GM12891 (cell line): ENCODE data around the gene BTLA.

Source experiments
- POLR2A ChIP-seq: IDR thresholded peaks from 2 replicates; pipeline ENCODE4 v1.6.1; 2011; ENCODE audit warnings: low read depth, low read length, control low read depth
- POLR2AphosphoS5 ChIP-seq: IDR thresholded peaks from 2 replicates; pipeline ENCODE4 v1.6.1; 2011; ENCODE audit warnings: low read depth, low read length, control low read depth
- SPI1 ChIP-seq: IDR thresholded peaks from 2 replicates; pipeline ENCODE4 v1.6.1; 2011; ENCODE audit warnings: low read depth, low read length, control low read depth

DNA sequence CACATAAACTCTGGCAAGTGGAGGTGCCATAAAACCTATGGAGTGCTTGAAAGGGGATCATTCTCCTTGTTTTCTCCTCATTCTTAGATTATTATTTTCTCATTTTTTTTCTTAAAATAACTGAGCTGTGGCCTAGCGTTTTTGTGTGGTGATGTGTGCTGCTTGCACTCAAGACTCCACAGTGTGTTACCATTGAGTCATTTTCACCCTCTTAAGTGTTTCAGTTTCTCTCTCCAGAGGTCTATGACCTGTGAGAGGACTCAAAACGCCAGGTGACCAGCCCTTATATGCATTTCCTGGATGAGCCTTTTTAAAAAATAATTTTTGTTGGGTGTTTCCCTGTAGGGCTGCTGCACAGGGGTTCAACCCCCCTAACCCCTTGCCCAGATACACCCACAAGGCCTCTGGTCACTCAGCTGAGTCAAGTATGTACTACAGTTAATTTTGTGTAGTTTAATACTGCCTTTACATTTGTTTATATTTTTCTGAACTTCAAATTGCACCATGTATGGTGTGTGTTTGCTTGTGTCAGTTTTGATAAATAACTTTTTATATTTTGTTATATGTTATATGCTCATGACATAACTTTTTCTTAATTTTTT, 15.4 kb upstream of the BTLA start:
- TF ChIP-seq POLR2AphosphoS5 (no peak), POLR2A (no peak), SPI1 (no peak)
